NCI-H2196 treated with DMSO at 0.1 percent for 48 hours (cell line): ENCODE measurements around the gene MRPL21.
A peak's percentile ranks its signal among the peaks of the same experiment; 100 is the strongest.

Experiments
- DNase-seq: peaks from one replicate; lab custom pipeline; 2025; ENCODE audit not compliant: unreplicated experiment; lab: John Stamatoyannopoulos, UW

Gene MRPL21

GRCh38 chr11:68842427-68843051, 61.1 kb downstream of the MRPL21 start:
- DNase-seq = no peak

- DNase-seq = peak; percentile 48
Observed at GRCh38 chr11:68841718-68842426, 61.8 kb downstream of the MRPL21 start, which contains the start of gene CPT1A. Gene CPT1A (minus strand): TSS chr11:68841916. CDS start chr11:68815474, 26,442 bp downstream.
